ENCODE results near the gene VPS37C. TPM values are rescaled to one million over a fixed set of nuclear protein-coding genes. Genes with fewer than 3 reads are reported as not detected.

VPS37C gene
- polyA plus RNA-seq, 1 of the 3 experiments (the other 2 are of a cell fraction) = 15.2 TPM

- Histone ChIP-seq H3K36me3 (replicated peaks in 1 of 2; ENCODE audit: control insufficient read depth in 1 of 2, insufficient read depth in 2 of 2, low read length in 1 of 2) (no peaks in the 10 kb centered on the region), H3K79me2 (ENCODE audit: insufficient read depth) (no peaks in the 10 kb centered on the region), H3K27ac (ENCODE audit: low read depth in 2 of 2, low read length in 1 of 2) (no peak overlapping the region), H3K4me1 (ENCODE audit: control insufficient read depth in 1 of 2, insufficient read depth in 2 of 2, low read depth in 1 of 2, low read length in 1 of 2) (no peaks in the 10 kb centered on the region), H3F3A (replicated peaks; ENCODE audit: insufficient read depth) (no peaks in the 10 kb centered on the region), H3K9me2 (no peaks in the 10 kb centered on the region), H3K4me3 (ENCODE audit: low read depth in 2 of 2, low read length in 1 of 2) (no peak overlapping the region), H3K4me2 (no peak overlapping the region), H3K9me3 (no peaks in the 10 kb centered on the region), H3K27me3 (ENCODE audit: insufficient read depth) (no peaks in the 10 kb centered on the region; the same call in 1 of the 2 replicates), H3K9ac (no peak overlapping the region), H2AFZ (ENCODE audit: low read depth) (no peak overlapping the region), H4K20me1 (ENCODE audit: insufficient read depth) (no peaks in the 10 kb centered on the region)
- DNase-seq = no peak
- WGBS (ENCODE audit: low lambda C conversion rate) = 50% methylated on average over 9 of the region's 10 CpGs
- ChIA-PET POLR2A (no interaction called here), CTCF (interaction anchor here (1.2 kb wide), 1 partner anchor 11 kb away, joined by 3 read pairs; no protein-coding TSS in a partner anchor)
- TF ChIP-seq JUND (IDR thresholded peaks at IDR 0.05) (no peak), USF2 (IDR thresholded peaks at IDR 0.05; ENCODE audit: borderline replicate concordance, low read depth, low read length) (no peak), SIN3A (IDR thresholded peaks at IDR 0.05; ENCODE audit: borderline replicate concordance, low read depth, low read length) (no peak), FOSL2 (IDR thresholded peaks at IDR 0.05; ENCODE audit: borderline replicate concordance, low read depth) (no peak), RCOR1 (IDR thresholded peaks at IDR 0.05; ENCODE audit: low read length) (no peak), FOXJ3 (CRISPR knock-in tag; IDR thresholded peaks at IDR 0.05) (no peak), TCF12 (IDR thresholded peaks at IDR 0.05) (no peak), SMC3 (IDR thresholded peaks at IDR 0.05; ENCODE audit: low read depth, low read length) (no peak), RFX5 (IDR thresholded peaks at IDR 0.05; ENCODE audit: low read length) (no peak), EP300 (IDR thresholded peaks at IDR 0.05; ENCODE audit: borderline replicate concordance in 1 of 2, low read depth in 1 of 2, low read length in 1 of 2) (no peak), PBX3 (IDR thresholded peaks at IDR 0.05) (no peak), FOXM1 (IDR thresholded peaks at IDR 0.05; ENCODE audit: low read depth) (no peak), NFIC (IDR thresholded peaks at IDR 0.05; ENCODE audit: borderline replicate concordance) (no peak), GATA2 (CRISPR knock-in tag; IDR thresholded peaks at IDR 0.05) (no peak), RAD21 (IDR thresholded peaks at IDR 0.05; ENCODE audit: low read length) (no peak), POLR2AphosphoS5 (IDR thresholded peaks at IDR 0.05; ENCODE audit: low read depth, low read length) (no peak), YY1 (IDR thresholded peaks at IDR 0.05; ENCODE audit: low read depth) (no peak)
Observed at GRCh38 chr11:61092280-61092766, 68.9 kb downstream of the VPS37C start.
